RKO (cell line): ENCODE data around the gene SUGCT.
"Not testable (repeated sequence)": the region's sequence is repeated elsewhere in the genome, so short reads cannot be mapped to it uniquely, and the experiment has no call there.

ENCODE experiments used
- DNase-seq: peaks from one replicate; pipeline ENCODE4 v3.0.0-alpha.2; 2016; ENCODE audit warnings: low spot score

Gene SUGCT

GRCh38 chr7:40200791-40201190, 66.0 kb downstream of the SUGCT start:
- DNase-seq: no peak

GRCh38 chr7:40202851-40203250, 68.0 kb downstream of the SUGCT start:
- no peak for DNase-seq

GRCh38 chr7:40204581-40204980, 69.8 kb downstream of the SUGCT start:
- no peak for DNase-seq

- DNase-seq: no peak
These were observed 71.2 kb downstream of the SUGCT start for GRCh38 chr7:40205992-40206391.

- DNase-seq: no peak
These were observed 76.6 kb downstream of the SUGCT start for GRCh38 chr7:40211276-40212003.

GRCh38 chr7:40213291-40213690, 78.5 kb downstream of the SUGCT start:
- DNase-seq: no peak

- no peak for DNase-seq
These were observed 79.1 kb downstream of the SUGCT start for GRCh38 chr7:40213856-40214255.

GRCh38 chr7:40218612-40219011, 83.8 kb downstream of the SUGCT start:
- not testable (repeated sequence) for DNase-seq

- no peak for DNase-seq
These were observed 85.1 kb downstream of the SUGCT start for GRCh38 chr7:40219917-40220316.

- DNase-seq: no peak
These were observed 85.7 kb downstream of the SUGCT start for GRCh38 chr7:40220421-40220911.

- DNase-seq: no peak
These were observed 87.0 kb downstream of the SUGCT start for GRCh38 chr7:40221836-40222235.

GRCh38 chr7:40223451-40224127, 88.8 kb downstream of the SUGCT start:
- DNase-seq: no peak

GRCh38 chr7:40230101-40230500, 95.3 kb downstream of the SUGCT start:
- no peak for DNase-seq

GRCh38 chr7:40231796-40232195, 97.0 kb downstream of the SUGCT start:
- no peak for DNase-seq

- DNase-seq: peak; percentile 72
These were observed 97.6 kb downstream of the SUGCT start for GRCh38 chr7:40232242-40232893.

- no peak for DNase-seq
These were observed 99.2 kb downstream of the SUGCT start for GRCh38 chr7:40234046-40234445.

GRCh38 chr7:40234666-40235065, 99.9 kb downstream of the SUGCT start:
- no peak for DNase-seq

GRCh38 chr7:40237731-40238130, 102.9 kb downstream of the SUGCT start:
- no peak for DNase-seq

GRCh38 chr7:40239755-40240303, 105.0 kb downstream of the SUGCT start:
- no peak for DNase-seq

- no peak for DNase-seq
These were observed 108.3 kb downstream of the SUGCT start for GRCh38 chr7:40243076-40243475.

GRCh38 chr7:40244226-40244625, 109.4 kb downstream of the SUGCT start:
- no peak for DNase-seq

GRCh38 chr7:40248681-40249080, 113.9 kb downstream of the SUGCT start:
- no peak for DNase-seq

- not testable (repeated sequence) for DNase-seq
These were observed 118.6 kb downstream of the SUGCT start for GRCh38 chr7:40253444-40253843.
